LNCAP (cell line): ENCODE results near the gene ANKRD11.

ENCODE experiments used
- TF ChIP-seq, protein P1 (sequence below): fragments of 450-650 bp; IDR thresholded peaks from 2 replicates; pipeline ENCODE4 v1.5.1; 2017; ENCODE audit warnings: mild to moderate bottlenecking

Gene ANKRD11

DNA sequence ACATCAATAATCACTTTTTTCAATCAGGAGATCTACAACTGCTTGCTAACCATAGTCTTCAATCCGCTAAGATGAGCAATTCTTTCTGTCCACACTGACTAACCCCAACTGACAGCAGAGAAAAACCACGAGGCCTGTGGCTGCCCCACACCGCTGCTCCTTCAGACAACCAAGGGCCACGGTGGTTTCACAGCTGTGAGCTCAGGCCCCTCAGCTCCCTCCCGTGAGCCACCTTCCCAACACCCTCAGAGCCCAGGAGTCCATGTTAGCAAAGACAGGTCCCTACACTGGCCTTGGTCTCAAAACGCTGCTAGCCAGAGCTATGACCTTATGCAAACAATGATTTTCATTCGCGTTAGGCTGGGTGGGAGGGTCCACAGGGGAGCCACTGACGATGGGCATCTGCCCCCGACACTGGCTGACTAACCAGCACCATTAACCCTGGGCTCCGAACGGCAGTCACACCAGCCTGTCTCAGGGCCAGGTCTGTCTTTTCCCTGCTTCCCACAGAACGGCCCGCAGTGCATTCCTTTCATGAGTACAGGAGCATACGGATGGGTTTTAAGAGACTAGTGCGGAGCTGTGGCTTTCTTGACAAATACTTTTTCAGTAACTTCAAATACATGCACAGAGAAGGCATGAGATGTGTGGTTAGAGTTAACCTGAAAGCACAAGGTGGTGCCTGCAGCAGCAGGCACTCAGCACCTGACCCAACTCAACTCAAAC lies 67.3 kb downstream of the ANKRD11 start:
- TF ChIP-seq, protein P1, sequence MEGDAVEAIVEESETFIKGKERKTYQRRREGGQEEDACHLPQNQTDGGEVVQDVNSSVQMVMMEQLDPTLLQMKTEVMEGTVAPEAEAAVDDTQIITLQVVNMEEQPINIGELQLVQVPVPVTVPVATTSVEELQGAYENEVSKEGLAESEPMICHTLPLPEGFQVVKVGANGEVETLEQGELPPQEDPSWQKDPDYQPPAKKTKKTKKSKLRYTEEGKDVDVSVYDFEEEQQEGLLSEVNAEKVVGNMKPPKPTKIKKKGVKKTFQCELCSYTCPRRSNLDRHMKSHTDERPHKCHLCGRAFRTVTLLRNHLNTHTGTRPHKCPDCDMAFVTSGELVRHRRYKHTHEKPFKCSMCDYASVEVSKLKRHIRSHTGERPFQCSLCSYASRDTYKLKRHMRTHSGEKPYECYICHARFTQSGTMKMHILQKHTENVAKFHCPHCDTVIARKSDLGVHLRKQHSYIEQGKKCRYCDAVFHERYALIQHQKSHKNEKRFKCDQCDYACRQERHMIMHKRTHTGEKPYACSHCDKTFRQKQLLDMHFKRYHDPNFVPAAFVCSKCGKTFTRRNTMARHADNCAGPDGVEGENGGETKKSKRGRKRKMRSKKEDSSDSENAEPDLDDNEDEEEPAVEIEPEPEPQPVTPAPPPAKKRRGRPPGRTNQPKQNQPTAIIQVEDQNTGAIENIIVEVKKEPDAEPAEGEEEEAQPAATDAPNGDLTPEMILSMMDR: no peak

GRCh38 chr16:89422527-89422904 lies 67.8 kb downstream of the ANKRD11 start:
- TF ChIP-seq, protein P1: no peak

GRCh38 chr16:89420204-89420603 lies 70.2 kb downstream of the ANKRD11 start:
- TF ChIP-seq, protein P1: no peak

GRCh38 chr16:89418352-89418751 lies 72.0 kb downstream of the ANKRD11 start:
- TF ChIP-seq, protein P1: no peak

DNA sequence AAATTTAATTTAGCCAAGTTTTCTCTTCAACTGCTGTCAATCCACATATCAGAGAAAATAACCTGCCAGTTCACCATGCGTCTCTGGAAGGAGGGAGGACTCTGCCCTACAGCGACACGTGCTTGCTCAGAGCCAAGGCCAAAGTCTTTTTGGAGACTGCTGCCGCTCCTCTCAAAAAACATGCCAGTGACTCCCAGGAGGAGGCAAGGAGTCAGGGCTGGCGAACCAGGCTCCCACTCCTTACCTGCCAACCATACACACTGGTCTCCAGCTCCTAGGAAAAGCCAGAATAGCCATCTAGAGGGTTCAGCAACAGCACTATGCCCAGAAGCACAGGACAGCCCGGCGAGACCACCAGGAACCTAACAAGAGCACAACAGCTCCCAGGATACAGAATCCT lies 73.0 kb downstream of the ANKRD11 start:
- TF ChIP-seq, protein P1: no peak

DNA sequence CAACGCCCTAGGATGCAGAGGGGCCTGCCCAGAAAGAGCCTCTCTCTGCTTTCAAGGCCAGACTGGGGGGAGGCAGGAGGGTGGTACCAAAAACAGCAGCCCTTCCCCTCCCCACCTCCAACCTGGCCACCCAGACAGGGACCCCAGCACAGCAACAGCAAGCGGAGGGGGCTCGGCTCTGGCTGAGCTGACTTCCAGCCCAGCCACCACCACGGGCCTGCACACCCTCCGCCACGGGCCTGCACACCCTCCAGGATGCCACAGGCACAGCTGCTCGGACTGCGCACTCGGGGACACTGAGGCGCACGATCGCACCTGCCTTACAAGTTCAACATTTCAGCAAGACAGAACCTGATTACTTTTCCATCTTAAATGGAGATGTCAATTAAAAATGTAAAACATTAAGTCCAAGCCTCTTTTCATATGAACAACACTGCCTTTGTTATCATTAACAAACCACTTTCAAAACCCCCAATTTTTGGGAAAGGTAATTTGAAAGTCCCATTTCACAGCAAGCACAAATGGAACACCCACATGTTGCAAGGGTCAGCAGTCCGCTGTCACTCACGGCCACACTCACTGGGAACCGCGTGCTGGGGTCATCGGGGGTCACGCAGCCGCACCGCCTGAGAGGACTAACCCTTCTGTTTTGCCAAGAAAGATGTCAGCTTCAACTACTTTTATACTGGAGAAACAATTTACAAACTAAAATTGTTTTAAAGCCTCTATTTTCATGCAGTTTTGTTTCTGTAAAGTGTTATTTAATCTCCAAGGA lies 76.4 kb downstream of the ANKRD11 start:
- TF ChIP-seq, protein P1: no peak

DNA sequence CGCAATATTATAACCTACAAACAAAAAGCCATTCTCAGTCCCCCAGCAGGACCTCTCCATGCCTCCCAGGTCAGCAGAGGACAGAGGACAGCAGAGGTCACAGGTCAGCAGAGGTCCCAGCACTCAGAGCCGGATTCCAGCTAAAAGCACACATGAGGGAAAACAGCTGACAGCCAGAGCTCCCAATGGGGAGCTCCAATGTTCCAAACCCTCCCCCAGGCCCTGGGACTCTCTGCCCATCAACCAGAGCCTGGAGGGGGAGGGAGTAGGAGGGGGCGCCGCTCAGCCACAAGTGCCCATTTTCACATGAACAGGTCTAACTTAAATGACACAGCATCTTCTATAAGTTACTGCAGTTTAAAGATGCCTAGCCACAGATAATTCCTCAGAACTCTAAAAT lies 77.5 kb downstream of the ANKRD11 start:
- TF ChIP-seq, protein P1: no peak
